SK-N-MC (cell line): Measurements from ENCODE around the gene SH3GL3.

Source experiments
- DNase-seq: peaks from one replicate; pipeline ENCODE4 v3.0.0-alpha.2; 2011; ENCODE audit warnings: low read depth, low spot score
- H3K27ac ChIP-seq: fragments of 200-600 bp; sonication (generic); 2 replicates; pipeline ENCODE4 v1.5.1; 2016; ENCODE audit warnings: mixed run types
- H3K36me3 ChIP-seq: fragments of 200-600 bp; sonication (generic); 2 replicates; pipeline ENCODE4 v1.6.1; 2017; ENCODE audit warnings: antibody characterized with exemption, low read length, mixed read lengths; ENCODE audit not compliant: insufficient read depth
- H3K4me3 ChIP-seq: fragments of 200-600 bp; sonication (generic); 2 replicates; pipeline ENCODE4 v1.5.1; 2016
- H3K9ac ChIP-seq: fragments of 200-600 bp; sonication (generic); 2 replicates; pipeline ENCODE4 v1.8.0; 2017; ENCODE audit warnings: mixed run types, mixed read lengths; ENCODE audit not compliant: insufficient read length
- H3K9me3 ChIP-seq: fragments of 200-600 bp; sonication (generic); 2 replicates; pipeline ENCODE4 v1.6.1; 2017; ENCODE audit warnings: low read depth, mild to moderate bottlenecking, antibody characterized with exemption, low read length, moderate library complexity, mixed read lengths
- EZH2 ChIP-seq: fragments of 200-600 bp; sonication (generic); IDR thresholded peaks from one replicate; pipeline ENCODE4 v1.6.1; 2017; ENCODE audit warnings: antibody characterized with exemption
- FOXP2 ChIP-seq: optimal IDR thresholded peaks from 2 replicates; pipeline ENCODE3; 2011; ENCODE audit warnings: mild to moderate bottlenecking, moderate library complexity; ENCODE audit not compliant: insufficient read depth; ENCODE audit errors: extremely low read length, control extremely low read depth
- POLR2AphosphoS5 ChIP-seq: IDR thresholded peaks from 2 replicates; pipeline ENCODE4 v1.6.1; 2012; ENCODE audit warnings: mild to moderate bottlenecking, low read depth, low read length, borderline replicate concordance

Gene SH3GL3

GRCh38 chr15:83654379-83655236 lies 207.5 kb downstream of the SH3GL3 start:
- Histone ChIP-seq H3K27ac (no peak overlapping the region), H3K4me3 (peak overlapping the region; percentile 77), H3K36me3 (no peaks in the 10 kb centered on the region), H3K9me3 (no peaks in the 10 kb centered on the region), H3K9ac (no peak overlapping the region)
- DNase-seq, result no peak
- TF ChIP-seq EZH2, result no peak
- TF ChIP-seq FOXP2, result no peak
- no peak for TF ChIP-seq POLR2AphosphoS5

- no peak for DNase-seq
- no peak overlapping the region for H3K4me3 ChIP-seq
- no peaks in the 10 kb centered on the region for H3K36me3 ChIP-seq
- no peak overlapping the region for H3K9ac ChIP-seq
- no peak overlapping the region for H3K27ac ChIP-seq
- no peaks in the 10 kb centered on the region for H3K9me3 ChIP-seq
- no peak for TF ChIP-seq POLR2AphosphoS5
- no peak for TF ChIP-seq EZH2
- no peak for TF ChIP-seq FOXP2
These were observed 208.1 kb downstream of the SH3GL3 start for GRCh38 chr15:83655237-83655616.

GRCh38 chr15:83656192-83656591 lies 209.1 kb downstream of the SH3GL3 start:
- Histone ChIP-seq H3K9ac (no peak overlapping the region), H3K4me3 (no peak overlapping the region), H3K9me3 (no peaks in the 10 kb centered on the region), H3K27ac (no peak overlapping the region), H3K36me3 (no peaks in the 10 kb centered on the region)
- DNase-seq, result no peak
- TF ChIP-seq FOXP2, result no peak
- TF ChIP-seq EZH2, result no peak
- no peak for TF ChIP-seq POLR2AphosphoS5

GRCh38 chr15:83656943-83657528 lies 209.9 kb downstream of the SH3GL3 start:
- no peak for DNase-seq
- Histone ChIP-seq H3K9ac (no peak overlapping the region), H3K9me3 (no peaks in the 10 kb centered on the region), H3K4me3 (no peak overlapping the region), H3K36me3 (no peaks in the 10 kb centered on the region), H3K27ac (no peak overlapping the region)
- no peak for TF ChIP-seq FOXP2
- TF ChIP-seq EZH2, result no peak
- no peak for TF ChIP-seq POLR2AphosphoS5

- DNase-seq, result no peak
These were observed 210.4 kb downstream of the SH3GL3 start for GRCh38 chr15:83657549-83657948.

DNA sequence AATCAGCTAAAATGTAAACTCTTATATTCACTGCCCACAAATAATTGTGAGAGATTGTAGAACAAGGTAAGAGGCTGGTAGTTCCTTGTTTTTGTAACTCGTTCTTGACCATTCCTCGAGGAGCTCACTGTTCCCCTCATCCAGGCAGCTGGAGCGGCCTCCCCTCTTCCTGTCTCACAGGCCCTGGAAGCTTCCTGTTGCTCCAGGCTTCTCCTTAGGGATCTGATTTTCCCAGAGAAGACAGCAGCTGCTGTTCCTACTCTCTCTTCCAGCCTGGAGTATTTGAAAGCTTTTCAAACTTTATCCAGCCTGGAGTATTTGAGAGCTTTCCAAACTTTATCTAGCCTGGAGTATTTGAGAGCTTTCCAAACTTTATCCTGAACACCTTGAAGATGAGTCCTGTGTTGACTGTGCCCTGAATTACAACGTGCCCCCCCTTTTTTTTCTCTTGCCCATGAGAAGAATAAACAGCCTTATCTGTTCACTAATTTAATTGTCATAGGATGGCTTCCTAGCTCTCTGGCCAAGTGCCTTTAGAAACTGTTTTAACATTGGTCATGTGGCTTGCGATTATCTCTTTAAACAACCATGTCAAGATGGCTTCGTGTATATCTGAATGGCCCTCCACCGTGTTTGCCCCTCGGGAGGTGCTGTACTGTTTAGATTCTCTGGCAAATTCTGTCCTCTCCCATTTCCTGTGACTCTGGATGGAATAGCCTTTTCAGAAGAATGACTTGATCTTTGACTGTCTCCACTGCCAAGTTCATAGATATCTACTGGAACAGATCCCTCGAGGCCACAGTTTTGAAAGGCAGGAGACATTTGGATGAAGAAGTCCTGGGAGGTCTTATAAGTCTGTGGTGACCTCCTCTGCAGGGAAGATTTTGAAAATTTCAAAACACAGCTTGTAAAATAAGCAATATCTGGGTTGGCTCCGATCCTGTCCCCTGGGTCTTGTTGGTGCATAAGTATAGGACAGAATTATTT lies 211.6 kb downstream of the SH3GL3 start:
- no peak for DNase-seq
- no peaks in the 10 kb centered on the region for H3K9me3 ChIP-seq
- TF ChIP-seq POLR2AphosphoS5 (no peak), FOXP2 (no peak), EZH2 (no peak)
- H3K9ac ChIP-seq, result no peak overlapping the region
- no peaks in the 10 kb centered on the region for H3K36me3 ChIP-seq
- no peak overlapping the region for H3K27ac ChIP-seq
- H3K4me3 ChIP-seq, result no peak overlapping the region

More at GRCh38 chr15:83657549-83657948, 210.4 kb downstream of the SH3GL3 start:
- Histone ChIP-seq H3K4me3 (no peak overlapping the region), H3K36me3 (no peaks in the 10 kb centered on the region), H3K9me3 (no peaks in the 10 kb centered on the region), H3K27ac (no peak overlapping the region), H3K9ac (no peak overlapping the region)
- no peak for TF ChIP-seq FOXP2
- TF ChIP-seq POLR2AphosphoS5, result no peak
- TF ChIP-seq EZH2, result no peak

DNA sequence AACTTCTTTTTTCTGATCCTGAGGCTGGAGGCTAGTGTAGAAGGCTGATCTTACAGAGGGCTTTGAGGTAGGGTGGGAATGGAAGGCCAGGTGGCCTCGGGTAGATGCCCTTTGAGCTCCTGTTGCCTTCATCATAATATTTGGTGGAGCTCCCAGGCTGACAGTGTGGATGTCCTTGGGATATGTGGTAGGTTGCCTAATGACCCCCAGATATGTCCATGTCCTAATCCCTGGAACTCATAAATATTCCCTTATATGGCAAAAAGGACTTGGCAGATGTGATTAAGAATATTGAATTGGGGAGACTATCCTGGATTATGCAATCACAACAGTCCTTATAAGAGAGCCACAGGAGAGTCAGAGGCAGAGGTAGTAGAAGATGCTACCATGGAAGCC lies 212.3 kb downstream of the SH3GL3 start:
- DNase-seq, result no peak
- Histone ChIP-seq H3K4me3 (no peak overlapping the region), H3K9me3 (no peaks in the 10 kb centered on the region), H3K27ac (no peak overlapping the region), H3K9ac (no peak overlapping the region), H3K36me3 (no peaks in the 10 kb centered on the region)
- TF ChIP-seq POLR2AphosphoS5, result no peak
- no peak for TF ChIP-seq FOXP2
- TF ChIP-seq EZH2, result no peak

DNA sequence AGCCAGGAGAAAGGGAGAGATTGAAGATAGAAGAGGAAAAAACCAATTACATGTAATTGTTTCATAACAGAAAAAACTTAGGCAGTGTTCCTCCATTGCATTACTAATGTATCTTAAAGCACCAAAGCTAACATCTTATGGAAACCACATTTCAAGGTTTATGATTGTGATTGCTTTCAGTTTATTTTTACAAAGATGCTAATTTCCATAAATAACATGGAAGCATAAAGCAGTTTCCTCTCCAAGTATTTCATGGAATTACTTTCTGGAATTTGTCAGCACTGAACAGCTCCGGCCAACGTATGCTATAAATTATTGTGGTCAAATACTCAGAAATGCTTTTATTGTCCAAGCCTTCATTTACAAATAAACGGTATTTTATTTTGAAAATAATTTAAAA lies 218.3 kb downstream of the SH3GL3 start:
- Histone ChIP-seq H3K9me3 (no peaks in the 10 kb centered on the region), H3K27ac (no peak overlapping the region), H3K36me3 (no peaks in the 10 kb centered on the region), H3K9ac (no peak overlapping the region), H3K4me3 (no peak overlapping the region)
- TF ChIP-seq EZH2 (no peak), POLR2AphosphoS5 (no peak), FOXP2 (no peak)
- no peak for DNase-seq
